ENCODE results near the gene BAZ2A. TPM values are rescaled to one million over a fixed set of nuclear protein-coding genes. Genes with fewer than 3 reads are reported as not detected.
"Not testable (repeated sequence)": the region's sequence is repeated elsewhere in the genome, so short reads cannot be mapped to it uniquely, and the experiment has no call there.

The BAZ2A gene
- total RNA-seq, 2 donors from 2014 or later: 48.7 to 143 TPM

DNA sequence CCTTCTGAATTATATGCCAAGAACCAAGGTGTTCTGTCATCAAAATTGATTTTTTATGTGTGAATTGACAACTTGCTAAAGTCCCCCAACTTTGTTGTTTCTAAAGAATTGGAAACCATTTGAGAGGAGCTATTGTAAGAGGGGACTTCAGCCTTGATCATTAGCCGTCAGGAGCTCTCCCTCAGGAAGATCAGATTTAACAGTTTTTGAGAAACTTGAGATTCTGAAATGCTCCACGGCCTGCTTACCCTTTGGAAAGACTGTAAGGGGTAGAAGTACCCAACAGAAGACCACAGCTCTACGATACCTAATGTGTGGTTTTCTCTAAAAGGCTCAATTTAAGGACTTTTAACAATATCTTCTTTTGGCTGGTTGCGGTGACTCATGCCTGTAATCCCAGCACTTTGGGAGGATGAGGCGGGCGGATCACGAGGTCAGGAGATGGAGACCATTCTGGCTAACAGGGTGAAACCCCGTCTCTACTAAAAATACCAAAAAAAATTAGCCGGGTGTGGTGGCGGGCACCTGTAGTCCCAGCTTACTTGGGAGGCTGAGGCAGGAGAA, 51.1 kb downstream of the BAZ2A start:
- 92% methylated on average over 10 of the region's 10 CpGs for WGBS
- TF ChIP-seq, protein P1, sequence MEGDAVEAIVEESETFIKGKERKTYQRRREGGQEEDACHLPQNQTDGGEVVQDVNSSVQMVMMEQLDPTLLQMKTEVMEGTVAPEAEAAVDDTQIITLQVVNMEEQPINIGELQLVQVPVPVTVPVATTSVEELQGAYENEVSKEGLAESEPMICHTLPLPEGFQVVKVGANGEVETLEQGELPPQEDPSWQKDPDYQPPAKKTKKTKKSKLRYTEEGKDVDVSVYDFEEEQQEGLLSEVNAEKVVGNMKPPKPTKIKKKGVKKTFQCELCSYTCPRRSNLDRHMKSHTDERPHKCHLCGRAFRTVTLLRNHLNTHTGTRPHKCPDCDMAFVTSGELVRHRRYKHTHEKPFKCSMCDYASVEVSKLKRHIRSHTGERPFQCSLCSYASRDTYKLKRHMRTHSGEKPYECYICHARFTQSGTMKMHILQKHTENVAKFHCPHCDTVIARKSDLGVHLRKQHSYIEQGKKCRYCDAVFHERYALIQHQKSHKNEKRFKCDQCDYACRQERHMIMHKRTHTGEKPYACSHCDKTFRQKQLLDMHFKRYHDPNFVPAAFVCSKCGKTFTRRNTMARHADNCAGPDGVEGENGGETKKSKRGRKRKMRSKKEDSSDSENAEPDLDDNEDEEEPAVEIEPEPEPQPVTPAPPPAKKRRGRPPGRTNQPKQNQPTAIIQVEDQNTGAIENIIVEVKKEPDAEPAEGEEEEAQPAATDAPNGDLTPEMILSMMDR (IDR thresholded peaks at IDR 0.05): no peak
- TF ChIP-seq POLR2A (IDR thresholded peaks at IDR 0.05) (no peak), POLR2AphosphoS5 (IDR thresholded peaks at IDR 0.05) (no peak)
- Histone ChIP-seq H3K9me3 (no peaks in the 10 kb centered on the region), H3K4me1 (replicated peaks) (no peaks in the 10 kb centered on the region), H3K27ac (no peak overlapping the region), H3K27me3 (replicated peaks; ENCODE audit: insufficient read depth) (no peaks in the 10 kb centered on the region), H3K36me3 (no peaks in the 10 kb centered on the region), H3K4me3 (no peak overlapping the region)
- intact Hi-C loops (cut with DNase I): no loop called here
- no peak for DNase-seq (ENCODE audit: low spot score)

DNA sequence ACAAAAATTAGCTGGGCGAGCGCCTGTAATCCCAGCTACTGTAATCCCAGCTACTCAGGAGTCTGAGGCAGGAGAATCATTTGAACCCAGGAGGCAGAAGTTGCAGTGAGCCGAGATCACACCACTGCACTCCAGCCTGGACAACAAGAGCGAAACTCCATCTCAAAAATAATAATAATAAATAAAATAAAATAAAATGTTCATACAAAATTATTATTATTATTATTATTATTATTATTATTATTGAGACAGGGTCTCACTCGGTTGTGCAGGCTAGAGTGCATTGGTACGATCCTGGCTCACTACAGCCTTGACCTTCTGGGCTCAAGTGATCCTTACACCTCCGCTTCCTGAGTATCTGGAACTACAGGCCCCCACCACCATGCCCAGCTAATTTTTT, 52.9 kb downstream of the BAZ2A start:
- DNase-seq (ENCODE audit: low spot score); H3K9me3 ChIP-seq; H3K27me3 ChIP-seq (replicated peaks; ENCODE audit: insufficient read depth); H3K36me3 ChIP-seq; H3K27ac ChIP-seq; intact Hi-C loops (cut with DNase I); H3K4me1 ChIP-seq (replicated peaks); H3K4me3 ChIP-seq: not testable (repeated sequence)
- WGBS: 89% methylated on average over 7 of the region's 7 CpGs

DNA sequence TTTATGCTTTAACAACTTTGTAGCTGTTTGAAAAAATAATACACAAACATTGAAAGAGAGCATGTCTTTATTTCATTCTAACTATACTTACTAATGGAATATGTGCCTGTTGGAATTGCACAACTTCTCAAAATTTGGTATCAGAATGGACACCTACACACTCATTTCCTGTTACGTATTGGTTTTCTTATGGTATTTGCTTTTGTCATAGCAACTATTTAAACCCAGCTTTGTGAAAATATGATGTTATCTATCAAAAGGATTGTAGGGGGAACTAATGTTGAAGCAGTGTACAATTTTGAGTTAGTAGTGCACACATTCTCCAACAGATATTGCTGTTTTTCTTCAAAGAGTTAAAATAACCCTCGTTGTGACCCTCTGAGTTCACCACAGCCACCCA, 55.9 kb downstream of the BAZ2A start:
- no peak for DNase-seq (ENCODE audit: low spot score)
- Histone ChIP-seq H3K4me3 (no peak overlapping the region), H3K36me3 (no peaks in the 10 kb centered on the region), H3K9me3 (no peaks in the 10 kb centered on the region), H3K27ac (no peak overlapping the region), H3K27me3 (replicated peaks; ENCODE audit: insufficient read depth) (no peaks in the 10 kb centered on the region), H3K4me1 (replicated peaks) (no peaks in the 10 kb centered on the region)
- intact Hi-C loops (cut with DNase I): loop anchor here (5.0 kb wide), 1 partner anchor 63 kb away; no protein-coding TSS in a partner anchor
- no peak for TF ChIP-seq POLR2A (IDR thresholded peaks at IDR 0.05)
- TF ChIP-seq, protein P1 (IDR thresholded peaks at IDR 0.05): no peak
- WGBS: 69% methylated on average over 2 of the region's 2 CpGs

DNA sequence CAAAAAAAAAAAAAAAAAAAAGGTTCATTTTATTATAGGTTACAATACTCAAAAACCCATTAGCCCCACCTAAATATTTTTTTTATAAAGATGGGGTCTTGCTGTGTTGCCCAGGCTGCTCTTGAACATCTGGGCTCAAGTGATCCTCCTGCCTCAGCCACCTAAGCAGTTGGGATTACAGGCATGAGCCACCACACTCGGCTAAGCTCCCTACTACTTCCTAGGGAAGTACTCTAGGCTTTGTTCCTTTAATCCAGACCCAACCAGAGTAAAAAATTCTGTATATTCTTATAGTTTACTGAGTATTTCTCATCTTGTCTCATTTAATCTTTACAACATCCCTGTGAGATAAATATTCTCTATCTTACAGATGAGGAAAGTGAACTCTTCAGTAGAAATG, 57.8 kb downstream of the BAZ2A start:
- intact Hi-C loops (cut with DNase I): loop anchor here (2.0 to 5.0 kb wide), 2 partner anchors 59 to 65 kb away; no protein-coding TSS in a partner anchor
- no peak for TF ChIP-seq POLR2A (IDR thresholded peaks at IDR 0.05)
- TF ChIP-seq, protein P1 (IDR thresholded peaks at IDR 0.05): no peak
- no peak for TF ChIP-seq POLR2AphosphoS5 (IDR thresholded peaks at IDR 0.05)
- no peak for DNase-seq (ENCODE audit: low spot score)
- H3K27ac ChIP-seq: no peak overlapping the region
- 87% methylated on average over 1 of the region's 1 CpG for WGBS
- H3K4me1 ChIP-seq (replicated peaks): no peaks in the 10 kb centered on the region
- no peaks in the 10 kb centered on the region for H3K9me3 ChIP-seq
- H3K36me3 ChIP-seq: no peaks in the 10 kb centered on the region
- no peaks in the 10 kb centered on the region for H3K27me3 ChIP-seq (replicated peaks; ENCODE audit: insufficient read depth)
- H3K4me3 ChIP-seq: no peak overlapping the region

DNA sequence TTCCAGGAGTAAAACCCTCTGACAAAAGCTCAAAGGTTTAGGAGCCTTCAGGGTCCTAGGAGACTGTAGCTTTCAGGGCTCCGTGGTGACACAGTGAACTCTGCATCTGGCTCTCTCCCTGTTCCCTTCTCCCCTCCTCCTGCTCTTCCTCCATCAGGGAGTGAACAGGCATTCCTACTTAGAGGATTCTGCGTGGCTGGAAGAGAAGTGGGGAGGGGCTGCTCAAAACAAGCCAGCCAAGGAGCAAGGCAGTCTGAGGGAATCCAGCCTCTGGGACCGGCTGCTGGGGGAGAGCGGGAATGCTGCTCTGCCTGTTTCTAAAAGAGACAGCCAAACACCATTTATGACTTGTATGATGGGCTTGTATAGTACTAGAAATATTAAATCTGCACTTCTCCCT, 59.0 kb downstream of the BAZ2A start:
- WGBS: 44% methylated on average over 4 of the region's 4 CpGs
- H3K27me3 ChIP-seq (replicated peaks; ENCODE audit: insufficient read depth): no peaks in the 10 kb centered on the region
- intact Hi-C loops (cut with DNase I): loop anchor here (5.0 kb wide), 1 partner anchor 66 kb away; no protein-coding TSS in a partner anchor
- H3K9me3 ChIP-seq: no peaks in the 10 kb centered on the region
- TF ChIP-seq POLR2AphosphoS5 (IDR thresholded peaks at IDR 0.05): no peak
- TF ChIP-seq POLR2A (IDR thresholded peaks at IDR 0.05): no peak
- TF ChIP-seq, protein P1 (IDR thresholded peaks at IDR 0.05): no peak
- H3K4me3 ChIP-seq: no peak overlapping the region
- DNase-seq (ENCODE audit: low spot score): no peak
- no peaks in the 10 kb centered on the region for H3K36me3 ChIP-seq
- H3K4me1 ChIP-seq (replicated peaks): no peaks in the 10 kb centered on the region
- no peak overlapping the region for H3K27ac ChIP-seq

Measured in prostate gland (tissue), 2 donors.